HG03064 (cell line): ENCODE data around the gene AKAP10.
"Not testable (repeated sequence)": the region's sequence is repeated elsewhere in the genome, so short reads cannot be mapped to it uniquely, and the experiment has no call there.

Experiments
- ATAC-seq: cut with Tn5 transposase; IDR thresholded peaks from one replicate; pipeline ENCODE4 v1.9.1; 2021; ENCODE audit warnings: low read depth; ENCODE audit not compliant: unreplicated experiment

Gene AKAP10

GRCh38 chr17:19979917-19980770 lies 2.5 kb upstream of the AKAP10 start:
- ATAC-seq: no peak

GRCh38 chr17:19978805-19979211 lies 1.2 kb upstream of the AKAP10 start:
- no peak for ATAC-seq

GRCh38 chr17:19978209-19978802 lies 678 bp upstream of the AKAP10 start:
- peak; percentile 42 for ATAC-seq

GRCh38 chr17:19975601-19976000 lies 2.0 kb downstream of the AKAP10 start:
- ATAC-seq: no peak

- ATAC-seq: no peak
Measured at GRCh38 chr17:19973156-19973555, 4.5 kb downstream of the AKAP10 start.

GRCh38 chr17:19962954-19963353 lies 14.7 kb downstream of the AKAP10 start:
- ATAC-seq: not testable (repeated sequence)

- no peak for ATAC-seq
Measured at GRCh38 chr17:19958023-19958422, 19.6 kb downstream of the AKAP10 start.

GRCh38 chr17:19955099-19955498 lies 22.5 kb downstream of the AKAP10 start:
- no peak for ATAC-seq

GRCh38 chr17:19951411-19951810 lies 26.2 kb downstream of the AKAP10 start:
- ATAC-seq: not testable (repeated sequence)

GRCh38 chr17:19950624-19951195 lies 26.9 kb downstream of the AKAP10 start:
- ATAC-seq: not testable (repeated sequence)

- no peak for ATAC-seq
Measured at GRCh38 chr17:19948116-19948943, 29.3 kb downstream of the AKAP10 start.

- ATAC-seq: no peak
Measured at GRCh38 chr17:19946921-19947320, 30.7 kb downstream of the AKAP10 start.

GRCh38 chr17:19945009-19945626 lies 32.5 kb downstream of the AKAP10 start:
- no peak for ATAC-seq

- no peak for ATAC-seq
Measured at GRCh38 chr17:19943599-19943998, 34.0 kb downstream of the AKAP10 start.

- no peak for ATAC-seq
Measured at GRCh38 chr17:19943026-19943425, 34.6 kb downstream of the AKAP10 start.

- ATAC-seq: no peak
Measured at GRCh38 chr17:19940722-19941464, 36.7 kb downstream of the AKAP10 start.

- no peak for ATAC-seq
Measured at GRCh38 chr17:19939993-19940721, 37.5 kb downstream of the AKAP10 start.

- no peak for ATAC-seq
Measured at GRCh38 chr17:19938736-19939135, 38.9 kb downstream of the AKAP10 start.

- ATAC-seq: no peak
Measured at GRCh38 chr17:19937522-19937921, 40.1 kb downstream of the AKAP10 start.
